GM10266 (cell line): Measurements from ENCODE around the gene TDO2.
"Not testable (repeated sequence)": the region's sequence is repeated elsewhere in the genome, so short reads cannot be mapped to it uniquely, and the experiment has no call there.

Experiments used
- DNase-seq: peaks from one replicate; pipeline ENCODE4 v3.0.0; 2012; ENCODE audit errors: extremely low spot score
- TF ChIP-seq, protein P1 (sequence below): IDR thresholded peaks from 2 replicates; pipeline ENCODE4 v1.5.1; 2012; ENCODE audit warnings: mild to moderate bottlenecking, low read depth; ENCODE audit not compliant: control insufficient read depth, insufficient read depth; ENCODE audit errors: missing control alignments

Gene TDO2

DNA sequence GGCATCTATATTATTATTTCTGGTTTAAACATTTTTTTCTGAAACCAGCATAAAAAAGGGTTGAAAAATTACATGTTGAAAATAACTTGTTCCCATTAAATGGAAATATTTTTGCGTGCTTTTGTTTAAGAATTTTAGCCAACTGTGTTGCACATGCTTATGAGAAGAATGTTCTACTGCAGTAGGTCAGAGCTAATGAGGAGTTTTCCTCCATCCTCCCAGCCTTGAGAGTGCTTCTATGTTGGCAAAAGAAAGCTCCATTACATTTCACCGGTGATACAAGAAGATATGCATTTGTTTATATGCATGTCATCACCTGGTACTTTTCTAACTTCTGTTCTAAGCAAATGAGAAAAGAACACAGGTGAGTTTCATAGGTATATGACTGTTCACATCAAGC lies 13.6 kb upstream of the TDO2 start:
- no peak for DNase-seq

DNA sequence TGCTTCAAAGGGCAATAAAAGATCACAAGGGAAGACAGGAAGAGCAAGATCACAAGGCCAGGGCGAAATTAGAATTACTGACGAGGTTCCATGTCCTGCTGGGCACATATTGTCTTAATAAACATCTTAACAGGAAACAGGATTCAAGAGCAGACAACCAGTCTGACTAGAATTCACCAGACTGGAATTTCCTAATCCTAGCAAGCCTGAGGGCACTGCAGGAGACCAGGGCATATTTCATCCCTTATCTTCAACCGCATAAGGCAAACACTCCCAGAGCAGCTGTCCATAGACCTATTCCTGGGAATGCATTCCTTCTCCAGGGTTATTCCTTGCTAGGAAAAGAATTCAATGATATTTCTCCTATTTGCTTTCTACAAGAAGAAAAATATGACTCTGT lies 12.4 kb upstream of the TDO2 start:
- TF ChIP-seq, protein P1, sequence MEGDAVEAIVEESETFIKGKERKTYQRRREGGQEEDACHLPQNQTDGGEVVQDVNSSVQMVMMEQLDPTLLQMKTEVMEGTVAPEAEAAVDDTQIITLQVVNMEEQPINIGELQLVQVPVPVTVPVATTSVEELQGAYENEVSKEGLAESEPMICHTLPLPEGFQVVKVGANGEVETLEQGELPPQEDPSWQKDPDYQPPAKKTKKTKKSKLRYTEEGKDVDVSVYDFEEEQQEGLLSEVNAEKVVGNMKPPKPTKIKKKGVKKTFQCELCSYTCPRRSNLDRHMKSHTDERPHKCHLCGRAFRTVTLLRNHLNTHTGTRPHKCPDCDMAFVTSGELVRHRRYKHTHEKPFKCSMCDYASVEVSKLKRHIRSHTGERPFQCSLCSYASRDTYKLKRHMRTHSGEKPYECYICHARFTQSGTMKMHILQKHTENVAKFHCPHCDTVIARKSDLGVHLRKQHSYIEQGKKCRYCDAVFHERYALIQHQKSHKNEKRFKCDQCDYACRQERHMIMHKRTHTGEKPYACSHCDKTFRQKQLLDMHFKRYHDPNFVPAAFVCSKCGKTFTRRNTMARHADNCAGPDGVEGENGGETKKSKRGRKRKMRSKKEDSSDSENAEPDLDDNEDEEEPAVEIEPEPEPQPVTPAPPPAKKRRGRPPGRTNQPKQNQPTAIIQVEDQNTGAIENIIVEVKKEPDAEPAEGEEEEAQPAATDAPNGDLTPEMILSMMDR: no peak
- no peak for DNase-seq

More for the DNA sequence above, 13.6 kb upstream of the TDO2 start:
- TF ChIP-seq, protein P1: no peak

DNA sequence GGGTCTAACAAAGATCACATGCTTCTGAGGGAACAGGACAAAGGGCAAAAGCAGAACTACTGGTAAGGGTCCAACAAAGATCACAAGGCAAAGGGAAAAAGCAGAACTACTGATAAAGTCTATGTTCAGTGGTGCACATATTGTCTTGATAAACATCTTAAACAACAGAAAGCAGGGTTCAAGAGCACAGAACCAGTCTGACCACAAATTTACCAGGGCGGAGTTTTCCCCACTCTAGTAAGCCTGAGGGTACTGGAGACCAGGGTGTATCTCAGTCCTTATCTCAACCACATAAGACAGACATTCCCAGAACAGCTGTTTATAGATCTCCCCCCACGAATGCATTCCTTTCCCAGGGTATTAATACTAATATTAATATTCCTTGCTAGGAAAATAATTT lies 5.1 kb upstream of the TDO2 start:
- not testable (repeated sequence) for DNase-seq

DNA sequence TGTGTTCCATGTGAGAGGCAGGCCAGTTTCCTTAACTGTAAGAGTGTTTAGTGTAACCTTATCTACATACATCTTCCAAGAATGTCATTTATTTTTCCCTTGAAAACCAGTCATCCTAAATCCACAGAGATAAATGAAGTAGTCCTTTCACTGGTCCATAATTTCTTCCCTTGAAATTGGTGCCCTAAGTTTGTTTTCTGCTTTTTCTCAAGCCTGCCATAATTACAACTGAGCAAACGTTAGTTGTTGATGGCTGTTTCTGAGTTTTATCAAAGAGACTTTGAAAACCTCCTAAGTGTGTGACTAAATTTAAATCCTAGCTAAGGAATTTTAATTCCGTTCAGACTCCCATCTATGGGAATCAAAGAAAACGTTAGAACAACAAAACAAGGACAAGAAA lies 3.6 kb upstream of the TDO2 start:
- TF ChIP-seq, protein P1: no peak
- DNase-seq: no peak

DNA sequence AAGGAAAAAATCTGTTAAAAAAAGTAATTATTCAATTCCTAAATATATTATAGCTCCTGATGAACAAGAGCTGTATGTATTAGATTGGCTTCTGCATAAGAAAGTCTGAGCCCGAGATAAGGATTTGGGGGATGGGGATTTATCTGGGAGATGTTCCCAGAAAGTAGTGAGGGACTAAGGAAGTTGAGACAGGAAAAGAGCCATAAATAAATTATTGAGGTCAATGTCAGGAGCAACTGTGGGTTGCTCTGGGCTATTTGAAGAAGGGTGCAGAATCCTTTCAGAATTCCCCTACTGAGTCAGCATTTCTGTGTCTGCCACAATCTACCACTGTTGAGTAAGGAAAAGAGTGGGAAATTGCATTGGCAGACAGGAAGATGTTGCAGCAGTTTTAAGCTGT lies 3.1 kb upstream of the TDO2 start:
- no peak for DNase-seq
- TF ChIP-seq, protein P1: no peak

DNA sequence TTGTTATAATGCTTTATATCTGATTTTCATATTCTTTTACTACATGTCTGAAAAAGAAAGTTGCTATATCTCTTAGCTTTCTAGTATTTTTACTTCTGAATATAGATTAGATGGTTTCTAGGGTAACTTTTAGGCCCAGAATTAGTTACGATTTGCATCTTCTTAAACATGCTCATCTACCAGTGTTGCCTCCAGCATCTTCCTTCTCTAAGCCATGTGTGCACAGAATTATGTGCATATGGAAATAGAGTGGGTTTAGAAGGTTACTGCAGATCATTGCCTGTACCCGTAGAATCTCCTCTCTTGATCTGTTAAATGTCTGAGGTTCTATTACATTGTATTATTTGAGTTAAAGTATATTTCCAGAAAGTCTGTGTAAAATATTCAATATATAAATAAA lies 2.5 kb upstream of the TDO2 start:
- TF ChIP-seq, protein P1: no peak
- DNase-seq: no peak

DNA sequence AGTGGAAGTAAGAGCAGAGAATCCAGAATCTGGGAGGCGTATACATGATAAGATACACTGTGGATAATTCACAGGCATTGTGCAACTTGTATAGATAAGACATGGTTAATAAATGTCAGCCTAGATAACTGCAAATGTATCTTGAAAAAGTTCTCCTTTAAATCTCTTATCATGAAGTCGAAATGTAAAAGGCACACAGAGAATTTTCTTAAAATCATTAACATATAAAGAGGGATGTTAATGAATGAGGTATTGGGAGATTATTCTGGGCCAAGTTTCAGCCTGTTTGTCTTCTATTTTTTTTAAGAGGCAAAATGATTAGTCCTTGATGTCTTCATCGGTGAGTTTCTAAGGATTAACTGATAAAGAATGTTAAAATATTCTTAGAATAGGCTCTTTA lies 835 bp downstream of the TDO2 start:
- no peak for DNase-seq
- TF ChIP-seq, protein P1: no peak

DNA sequence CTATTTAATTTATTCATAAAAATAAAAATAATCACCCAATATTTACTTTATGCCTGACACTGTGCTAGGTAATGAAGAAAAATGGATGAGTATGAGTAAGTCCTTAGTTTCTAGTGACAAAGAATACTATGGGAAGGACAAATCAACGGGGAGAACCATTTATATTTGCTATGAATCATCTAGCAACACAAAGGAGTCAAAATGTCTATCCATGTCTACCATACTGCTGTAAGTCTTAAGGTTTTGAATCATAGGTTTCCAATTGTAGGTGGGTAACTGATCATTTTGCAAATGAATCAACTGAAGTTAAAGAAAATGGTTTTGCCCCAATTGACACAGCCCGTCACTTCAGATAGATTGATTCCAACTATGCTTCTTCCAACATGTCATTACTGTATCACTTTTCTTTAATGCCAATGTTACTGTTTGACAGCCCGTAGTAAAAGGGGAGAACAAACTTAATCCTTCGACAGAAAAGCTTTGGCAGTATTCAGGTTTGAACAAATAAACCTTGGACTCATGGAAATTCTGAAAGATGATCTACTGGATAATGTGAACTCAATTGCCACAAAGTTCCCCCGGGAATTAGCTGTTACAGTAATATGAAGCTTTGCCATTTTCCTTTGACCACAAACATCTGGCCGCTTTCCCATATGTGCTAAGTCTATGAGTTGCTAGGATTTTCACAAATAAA lies 3.2 kb downstream of the TDO2 start:
- no peak for DNase-seq
- TF ChIP-seq, protein P1: no peak
